Hepatocyte (in vitro differentiated cells): ENCODE data around the gene SLC18A2. TPM values are rescaled to one million over a fixed set of nuclear protein-coding genes. Genes with fewer than 3 reads are reported as not detected.
A peak's percentile ranks its signal among the peaks of the same experiment; 100 is the strongest.
"Not testable (repeated sequence)": the region's sequence is repeated elsewhere in the genome, so short reads cannot be mapped to it uniquely, and the experiment has no call there.

Experiments
- DNase-seq: peaks from one replicate; pipeline ENCODE4 v3.0.0-alpha.2; 2016; ENCODE audit warnings: low spot score
- H2AFZ ChIP-seq: fragments of 200-600 bp; sonication (generic); 2 replicates; pipeline ENCODE4 v1.6.0; 2016; ENCODE audit warnings: antibody characterized with exemption, mild to moderate bottlenecking
- H3K27ac ChIP-seq: fragments of 200-600 bp; sonication (generic); 2 replicates; pipeline ENCODE4 v1.5.1; 2016; ENCODE audit warnings: mild to moderate bottlenecking
- H3K27me3 ChIP-seq: fragments of 200-600 bp; sonication (generic); 2 replicates; pipeline ENCODE4 v1.6.1; 2016
- H3K36me3 ChIP-seq: fragments of 200-600 bp; sonication (generic); replicated peaks from 2 replicates; pipeline ENCODE4 v1.5.1; 2016; ENCODE audit warnings: low read depth; ENCODE audit not compliant: insufficient read depth
- H3K4me1 ChIP-seq: fragments of 200-600 bp; sonication (generic); 2 replicates; pipeline ENCODE4 v1.5.1; 2016; ENCODE audit warnings: mild to moderate bottlenecking, moderate library complexity; ENCODE audit not compliant: insufficient read depth
- H3K4me2 ChIP-seq: fragments of 200-600 bp; sonication (generic); 2 replicates; pipeline ENCODE4 v1.6.0; 2016
- H3K4me3 ChIP-seq: fragments of 200-600 bp; sonication (generic); 2 replicates; pipeline ENCODE4 v1.5.1; 2016; ENCODE audit warnings: mild to moderate bottlenecking
- H3K79me2 ChIP-seq: fragments of 200-600 bp; sonication (generic); 2 replicates; pipeline ENCODE4 v1.6.0; 2017; ENCODE audit warnings: mild to moderate bottlenecking
- H3K9me2 ChIP-seq: fragments of 200-600 bp; sonication (generic); replicated peaks from 2 replicates; pipeline ENCODE4 v1.6.0; 2017; ENCODE audit warnings: mild to moderate bottlenecking; ENCODE audit not compliant: insufficient read depth
- H3K9me3 ChIP-seq: fragments of 200-600 bp; sonication (generic); 2 replicates; pipeline ENCODE4 v1.5.1; 2016; ENCODE audit warnings: low read depth, mild to moderate bottlenecking
- H4K20me1 ChIP-seq: fragments of 200-600 bp; sonication (generic); 2 replicates; pipeline ENCODE4 v1.6.0; 2016; ENCODE audit warnings: mild to moderate bottlenecking; ENCODE audit not compliant: insufficient read depth, poor library complexity, severe bottlenecking
- CTCF ChIP-seq: fragments of 200-600 bp; sonication (generic); IDR thresholded peaks from 2 replicates; pipeline ENCODE4 v1.5.1; 2016; ENCODE audit warnings: antibody characterized with exemption, mild to moderate bottlenecking; ENCODE audit not compliant: poor library complexity
- EZH2 ChIP-seq: fragments of 200-600 bp; sonication (generic); IDR thresholded peaks from 2 replicates; pipeline ENCODE4 v1.6.1; 2016; ENCODE audit warnings: antibody characterized with exemption, mild to moderate bottlenecking, borderline replicate concordance
- EZH2phosphoT487 ChIP-seq: fragments of 200-600 bp; sonication (generic); IDR thresholded peaks from one replicate; pipeline ENCODE4 v1.6.1; 2018; ENCODE audit warnings: antibody characterized with exemption, mild to moderate bottlenecking, low read depth, moderate library complexity; ENCODE audit not compliant: unreplicated experiment, severe bottlenecking
- WGBS: methylation state at CpG from one replicate; pipeline ENCODE4 v1.1.6; 2016; ENCODE audit warnings: low lambda C conversion rate; ENCODE audit errors: missing lambda C conversion rate; 5-methylcytosine and 5-hydroxymethylcytosine counted together
- polyA plus RNA-seq: library from polyadenylated mRNA; unstranded; fragments of >200 nt; fragmentation: Nextera tagmentation; extraction: Ambion mirVana; gene quantifications from 2 replicates; pipeline ENCODE4 v1.2.1, GENCODE V29; 2016
- total RNA-seq: library from RNA; depleted of rRNA; stranded (reverse); fragments of >200 nt; gene quantifications from 2 replicates; pipeline ENCODE4 v1.2.3, GENCODE V29; 2014

The SLC18A2 gene
- total and polyA plus RNA-seq, 2 experiments from 2014 or later = 1.3 to 1.6 TPM

GRCh38 chr10:117224881-117225280 is 16.0 kb upstream of the SLC18A2 start:
- WGBS = 96% methylated on average over 3 of the region's 3 CpGs
- Histone ChIP-seq H3K9me3 (no peaks in the 10 kb centered on the region), H4K20me1 (no peaks in the 10 kb centered on the region), H3K27ac (no peak overlapping the region), H3K4me1 (no peaks in the 10 kb centered on the region), H3K27me3 (peaks cover 12% of the 10 kb centered on the region), H3K79me2 (no peaks in the 10 kb centered on the region), H3K4me3 (no peak overlapping the region), H2AFZ (no peak overlapping the region), H3K9me2 (no peaks in the 10 kb centered on the region), H3K36me3 (no peaks in the 10 kb centered on the region), H3K4me2 (no peak overlapping the region)
- DNase-seq = no peak
- TF ChIP-seq EZH2phosphoT487 (no peak), CTCF (no peak), EZH2 (no peak)

- Histone ChIP-seq H3K27ac (no peak overlapping the region), H3K9me2 (no peaks in the 10 kb centered on the region), H3K4me3 (no peak overlapping the region), H2AFZ (no peak overlapping the region), H3K4me2 (no peak overlapping the region), H3K9me3 (no peaks in the 10 kb centered on the region), H3K36me3 (no peaks in the 10 kb centered on the region), H4K20me1 (no peaks in the 10 kb centered on the region), H3K27me3 (peaks cover 17% of the 10 kb centered on the region), H3K4me1 (no peaks in the 10 kb centered on the region), H3K79me2 (no peaks in the 10 kb centered on the region)
- 30% methylated on average over 10 of the region's 10 CpGs for WGBS
- TF ChIP-seq EZH2phosphoT487 = no peak
- peak; percentile 57 for TF ChIP-seq CTCF
- peak; percentile 66 for DNase-seq
Measured at GRCh38 chr10:117226813-117227451, 14.0 kb upstream of the SLC18A2 start.

GRCh38 chr10:117228210-117228609 is 12.7 kb upstream of the SLC18A2 start:
- Histone ChIP-seq H3K36me3 (no peaks in the 10 kb centered on the region), H3K9me2 (no peaks in the 10 kb centered on the region)
- no peak for DNase-seq

GRCh38 chr10:117230107-117230506 is 10.8 kb upstream of the SLC18A2 start:
- H3K4me1 ChIP-seq, H3K9me2 ChIP-seq, DNase-seq, H3K36me3 ChIP-seq, H3K27ac ChIP-seq, H3K9me3 ChIP-seq, H3K4me2 ChIP-seq, H4K20me1 ChIP-seq, H2AFZ ChIP-seq, H3K79me2 ChIP-seq, H3K4me3 ChIP-seq: not testable (repeated sequence)
- WGBS = 94% methylated on average over 4 of the region's 4 CpGs
- H3K27me3 ChIP-seq = peaks cover 19% of the 10 kb centered on the region

More at GRCh38 chr10:117228210-117228609, 12.7 kb upstream of the SLC18A2 start:
- H3K27me3 ChIP-seq = peaks cover 17% of the 10 kb centered on the region
- no peak overlapping the region for H3K4me3 ChIP-seq
- no peaks in the 10 kb centered on the region for H3K4me1 ChIP-seq
- TF ChIP-seq CTCF (no peak), EZH2 (no peak), EZH2phosphoT487 (no peak)
- H2AFZ ChIP-seq = no peak overlapping the region
- H3K4me2 ChIP-seq = no peak overlapping the region
- no peaks in the 10 kb centered on the region for H3K9me3 ChIP-seq
- no peak overlapping the region for H3K27ac ChIP-seq
- no peaks in the 10 kb centered on the region for H4K20me1 ChIP-seq
- no peaks in the 10 kb centered on the region for H3K79me2 ChIP-seq
